Tibial nerve (tissue), 4 donors: ENCODE results near the gene BANP.
"Not testable (repeated sequence)": the region's sequence is repeated elsewhere in the genome, so short reads cannot be mapped to it uniquely, and the experiment has no call there.

ENCODE experiments used
- CTCF ChIP-seq, 5 experiments: fragments of 200-600 bp in 3 of 5; fragments of 450-650 bp in 2 of 5; sonication (generic) in 3 of 5; IDR thresholded peaks; one replicate each; pipeline ENCODE4 v1.5.1; 2016 to 2019; ENCODE audit warnings: antibody characterized with exemption in 5 of 5, mild to moderate bottlenecking in 3 of 5, moderate library complexity in 2 of 5
- EP300 ChIP-seq, 2 donors: sonication (generic); formaldehyde crosslinking; IDR thresholded peaks; one replicate each; pipeline ENCODE4 v1.6.1; 2017; ENCODE audit warnings: antibody characterized with exemption in 2 of 2, mild to moderate bottlenecking in 1 of 2
- POLR2A ChIP-seq, 2 donors: fragments of 450-650 bp; IDR thresholded peaks; one replicate each; pipeline ENCODE4 v1.6.1; 2017; ENCODE audit warnings: antibody characterized with exemption in 2 of 2, mild to moderate bottlenecking in 2 of 2, moderate library complexity in 2 of 2

GRCh38 chr16:88118852-88119741 lies 167.9 kb downstream of the BANP start:
- not testable (repeated sequence) for TF ChIP-seq CTCF, POLR2A (IDR thresholded peaks at IDR 0.05)
- TF ChIP-seq EP300 (IDR thresholded peaks at IDR 0.05), result peak in 1 of 2 donors; percentile 26
